Lower lobe of right lung (tissue), 2 donors: ENCODE measurements around the gene CMTM3. TPM values are rescaled to one million over a fixed set of nuclear protein-coding genes. Genes with fewer than 3 reads are reported as not detected.

Source experiments
- ATAC-seq, 2 donors: fragments of 200-7000 bp; cut with Tn5 transposase; one replicate each; pipeline ENCODE4 v1.9.1; 2020 to 2022; ENCODE audit warnings: mild to moderate bottlenecking in 2 of 2, moderate library complexity in 2 of 2
- DNase-seq: peaks from one replicate; pipeline ENCODE4 v3.0.0-alpha.2; 2020
- H3K27ac ChIP-seq: fragments of 200-600 bp; one replicate; pipeline ENCODE4 v1.8.0; 2022
- H3K27me3 ChIP-seq: fragments of 200-600 bp; one replicate; pipeline ENCODE4 v1.8.0; 2022; ENCODE audit warnings: low read depth
- H3K36me3 ChIP-seq: fragments of 200-600 bp; one replicate; pipeline ENCODE4 v1.8.0; 2022; ENCODE audit warnings: mild to moderate bottlenecking
- H3K4me1 ChIP-seq: fragments of 200-600 bp; one replicate; pipeline ENCODE4 v1.8.0; 2022
- H3K4me3 ChIP-seq: fragments of 200-600 bp; one replicate; pipeline ENCODE4 v1.8.0; 2022; ENCODE audit warnings: mild to moderate bottlenecking
- H3K9me3 ChIP-seq: fragments of 200-600 bp; one replicate; pipeline ENCODE4 v1.8.0; 2022
- intact Hi-C: fragments of 100-400 bp; cut with DNase I; formaldehyde crosslinking; loops from one replicate; pipeline ENCODE4 v1.11.0; 2022
- total RNA-seq: library from RNA; stranded (reverse); fragmentation: NEBNext Ultra II Directional; extraction: Animal tissue kit (Norgen Biotek cat#: 25700); gene quantifications from one replicate; pipeline ENCODE4 v1.2.1, GENCODE V29; 2021
- TF ChIP-seq, protein P1 (sequence below): fragments of 200-600 bp; IDR thresholded peaks from one replicate; pipeline ENCODE4 v1.8.0; 2022; ENCODE audit warnings: antibody characterized with exemption, mild to moderate bottlenecking
- donor health status: DM: no; HTN: yes; CAD: no; lungs with severe emphysema.

CMTM3 gene
- total RNA-seq, 1 donor from 2014 or later: 35.8 TPM

DNA sequence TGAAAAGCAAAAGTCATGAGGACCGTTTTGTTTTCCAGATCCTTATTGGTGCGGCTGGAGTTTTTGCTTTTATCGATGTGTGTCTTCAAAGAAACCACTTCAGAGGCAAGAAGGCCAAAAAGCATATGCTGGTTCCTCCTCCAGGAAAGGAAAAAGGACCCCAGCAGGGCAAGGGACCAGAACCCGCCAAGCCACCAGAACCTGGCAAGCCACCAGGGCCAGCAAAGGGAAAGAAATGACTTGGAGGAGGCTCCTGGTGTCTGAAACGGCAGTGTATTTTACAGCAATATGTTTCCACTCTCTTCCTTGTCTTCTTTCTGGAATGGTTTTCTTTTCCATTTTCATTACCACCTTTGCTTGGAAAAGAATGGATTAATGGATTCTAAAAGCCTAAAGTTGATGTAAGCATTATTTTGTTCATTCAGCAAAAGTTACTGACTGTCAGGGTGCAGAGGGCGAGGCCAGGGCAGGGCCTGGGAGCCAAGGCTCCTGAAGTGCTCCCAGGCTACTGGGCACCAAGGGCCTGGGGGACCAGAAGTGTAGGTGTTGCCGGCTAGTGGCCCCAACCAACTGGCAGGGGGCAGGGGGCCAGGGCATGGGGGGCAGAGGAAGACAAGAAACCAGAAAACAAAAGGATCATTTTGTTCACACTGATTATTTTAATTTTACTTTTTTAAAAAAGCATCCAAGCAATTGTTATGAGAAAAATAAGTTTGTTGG lies 16.5 kb upstream of the CMTM3 start:
- DNase-seq: no peak
- Histone ChIP-seq H3K9me3 (no peaks in the 10 kb centered on the region), H3K4me3 (peak overlapping the region; percentile 20), H3K4me1 (peaks cover 30% of the 10 kb centered on the region), H3K27ac (no peak overlapping the region), H3K27me3 (no peaks in the 10 kb centered on the region), H3K36me3 (no peaks in the 10 kb centered on the region)
- TF ChIP-seq, protein P1, sequence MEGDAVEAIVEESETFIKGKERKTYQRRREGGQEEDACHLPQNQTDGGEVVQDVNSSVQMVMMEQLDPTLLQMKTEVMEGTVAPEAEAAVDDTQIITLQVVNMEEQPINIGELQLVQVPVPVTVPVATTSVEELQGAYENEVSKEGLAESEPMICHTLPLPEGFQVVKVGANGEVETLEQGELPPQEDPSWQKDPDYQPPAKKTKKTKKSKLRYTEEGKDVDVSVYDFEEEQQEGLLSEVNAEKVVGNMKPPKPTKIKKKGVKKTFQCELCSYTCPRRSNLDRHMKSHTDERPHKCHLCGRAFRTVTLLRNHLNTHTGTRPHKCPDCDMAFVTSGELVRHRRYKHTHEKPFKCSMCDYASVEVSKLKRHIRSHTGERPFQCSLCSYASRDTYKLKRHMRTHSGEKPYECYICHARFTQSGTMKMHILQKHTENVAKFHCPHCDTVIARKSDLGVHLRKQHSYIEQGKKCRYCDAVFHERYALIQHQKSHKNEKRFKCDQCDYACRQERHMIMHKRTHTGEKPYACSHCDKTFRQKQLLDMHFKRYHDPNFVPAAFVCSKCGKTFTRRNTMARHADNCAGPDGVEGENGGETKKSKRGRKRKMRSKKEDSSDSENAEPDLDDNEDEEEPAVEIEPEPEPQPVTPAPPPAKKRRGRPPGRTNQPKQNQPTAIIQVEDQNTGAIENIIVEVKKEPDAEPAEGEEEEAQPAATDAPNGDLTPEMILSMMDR: no peak
- intact Hi-C loops: no loop called here
- no peak for ATAC-seq

DNA sequence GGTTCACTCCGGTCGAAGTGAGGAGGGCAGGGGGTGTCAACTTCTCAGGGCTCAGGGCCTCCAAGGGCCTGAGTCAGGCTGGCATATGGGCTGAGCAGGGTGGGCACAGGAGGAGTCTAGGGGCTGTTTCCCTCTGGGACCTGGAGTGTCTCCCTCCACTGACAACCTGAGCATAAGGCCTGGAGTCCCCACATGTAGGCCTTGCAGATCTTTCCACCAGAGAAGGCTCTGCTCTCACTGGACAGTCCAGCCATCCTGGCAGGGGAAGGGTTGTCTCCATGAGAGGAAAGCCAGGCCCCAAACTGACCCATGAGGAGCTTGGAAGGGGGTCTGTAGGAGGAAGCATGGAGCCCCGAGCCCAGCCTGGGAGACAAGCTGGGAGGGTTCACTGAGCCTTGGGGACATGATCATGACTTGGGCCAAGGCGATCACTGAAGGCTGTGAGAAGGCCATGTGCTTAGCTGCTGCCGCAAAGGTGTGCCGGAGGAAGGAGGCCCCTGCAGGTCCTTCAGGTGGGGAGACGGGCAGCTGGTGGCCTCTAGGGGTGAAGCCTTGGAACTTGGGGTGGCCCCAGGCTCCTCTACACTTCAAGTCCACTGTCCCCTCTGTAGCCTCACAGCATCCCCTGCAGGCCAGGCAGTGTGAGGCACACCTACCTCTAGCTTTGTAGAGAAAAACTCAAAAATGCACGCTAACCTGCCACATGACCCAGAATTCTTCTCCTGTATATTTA lies 15.4 kb upstream of the CMTM3 start:
- H3K4me1 ChIP-seq: peaks cover 30% of the 10 kb centered on the region
- no peak overlapping the region for H3K4me3 ChIP-seq
- H3K27me3 ChIP-seq: no peaks in the 10 kb centered on the region
- H3K9me3 ChIP-seq: no peaks in the 10 kb centered on the region
- DNase-seq (peak; percentile 77), ATAC-seq (peak; percentile 91 to 92)
- no peaks in the 10 kb centered on the region for H3K36me3 ChIP-seq
- H3K27ac ChIP-seq: no peak overlapping the region
- intact Hi-C loops: no loop called here
- TF ChIP-seq, protein P1: peak; percentile 67

DNA sequence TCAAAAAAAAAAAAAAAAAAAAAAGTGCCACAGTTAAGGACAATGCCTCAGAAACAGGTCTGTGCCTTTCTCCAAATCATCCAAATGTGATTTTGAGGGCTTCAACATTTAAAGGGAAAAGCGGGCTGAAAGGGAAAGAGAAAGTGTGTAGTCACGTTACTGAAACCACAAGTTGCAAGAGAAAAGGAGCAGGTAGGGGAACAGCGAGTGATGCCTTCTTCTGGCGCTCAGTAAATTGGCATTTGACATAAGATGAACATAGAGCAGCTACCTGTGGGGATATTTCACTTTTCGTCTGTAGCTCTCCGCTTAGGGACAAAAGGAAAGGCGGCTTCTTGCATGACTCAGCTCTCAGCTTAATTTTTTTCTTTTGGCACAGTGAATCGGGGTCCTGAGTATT lies 14.2 kb upstream of the CMTM3 start:
- Histone ChIP-seq H3K27ac (no peak overlapping the region), H3K4me3 (peak overlapping the region; percentile 28), H3K27me3 (no peaks in the 10 kb centered on the region), H3K9me3 (no peaks in the 10 kb centered on the region), H3K36me3 (no peaks in the 10 kb centered on the region), H3K4me1 (peaks cover 27% of the 10 kb centered on the region)
- intact Hi-C loops: no loop called here
- no peak for ATAC-seq
- DNase-seq: no peak
- TF ChIP-seq, protein P1: no peak

DNA sequence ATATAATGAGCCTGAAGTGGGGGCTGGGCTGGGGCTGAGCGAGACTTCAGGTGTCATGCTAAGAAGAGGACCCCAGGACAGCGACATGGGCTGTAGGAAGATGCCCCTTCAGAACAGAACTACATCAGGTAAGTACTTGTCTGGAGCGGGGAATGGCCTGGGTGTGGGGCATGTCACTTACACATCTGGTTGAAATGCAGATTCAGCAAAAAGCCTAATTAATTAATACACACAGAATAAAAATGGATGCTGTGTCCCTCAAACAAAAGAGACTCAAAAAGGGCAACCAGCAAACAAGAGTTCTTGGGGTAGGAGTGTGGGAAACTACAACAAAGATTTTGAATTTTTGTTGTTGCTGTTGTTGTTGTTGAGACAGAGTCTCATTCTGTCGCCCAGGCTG lies 13.5 kb upstream of the CMTM3 start:
- intact Hi-C loops: no loop called here
- DNase-seq (no peak), ATAC-seq (no peak)
- peaks cover 20% of the 10 kb centered on the region for H3K4me1 ChIP-seq
- H3K27ac ChIP-seq: no peak overlapping the region
- no peaks in the 10 kb centered on the region for H3K9me3 ChIP-seq
- TF ChIP-seq, protein P1: no peak
- H3K36me3 ChIP-seq: no peaks in the 10 kb centered on the region
- H3K27me3 ChIP-seq: no peaks in the 10 kb centered on the region
- H3K4me3 ChIP-seq: no peak overlapping the region

DNA sequence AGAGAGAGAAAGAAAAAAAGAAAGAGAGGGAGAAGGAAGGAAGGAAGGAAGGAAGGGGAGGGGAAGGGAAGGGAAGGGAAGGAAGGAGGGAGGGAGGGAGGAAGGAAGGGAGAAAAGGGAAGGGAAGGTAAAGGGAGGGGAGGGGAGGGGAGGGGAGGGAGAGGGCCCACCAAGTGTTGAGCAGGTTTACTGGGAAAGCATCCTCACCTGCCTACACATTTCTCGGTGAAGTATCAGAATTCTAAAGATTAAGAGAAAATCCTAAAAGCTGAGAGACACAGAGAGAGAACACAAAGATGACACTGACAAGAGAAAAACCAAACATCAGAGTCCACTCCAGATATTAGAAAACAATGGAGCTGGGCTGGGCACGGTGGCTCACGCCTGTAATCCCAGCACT lies 12.3 kb upstream of the CMTM3 start:
- ATAC-seq (no peak), DNase-seq (no peak)
- no peak overlapping the region for H3K4me3 ChIP-seq
- H3K27ac ChIP-seq: no peak overlapping the region
- no peaks in the 10 kb centered on the region for H3K27me3 ChIP-seq
- H3K9me3 ChIP-seq: no peaks in the 10 kb centered on the region
- TF ChIP-seq, protein P1: no peak
- H3K4me1 ChIP-seq: peaks cover 11% of the 10 kb centered on the region
- no peaks in the 10 kb centered on the region for H3K36me3 ChIP-seq
- intact Hi-C loops: no loop called here
